Pancreas (tissue), 10 donors: ENCODE results near the gene DYNC2I2. TPM values are rescaled to one million over a fixed set of nuclear protein-coding genes. Genes with fewer than 3 reads are reported as not detected.

Experiments used
- ATAC-seq, 4 donors: fragments of 200-7000 bp; cut with Tn5 transposase; one replicate each; pipeline versions ENCODE4 v1.8.0 to v1.9.1; 2020; ENCODE audit warnings: mild to moderate bottlenecking in 4 of 4, moderate library complexity in 4 of 4
- DNase-seq, 6 donors: peaks; one replicate each; pipeline ENCODE4 v3.0.0-alpha.2; 2020
- FAIRE-seq: peaks from 2 replicates; lab custom pipeline; 2012; peaks lifted over from hg19 to GRCh38; lab: Jason Lieb, UNC
- H3K27ac ChIP-seq, 4 donors: fragments of 200-600 bp; sonication (generic); 1 replicate in 3 of 4; 2 replicates in 1 of 4; pipeline versions ENCODE4 v1.5.0 to v1.8.0; 2020
- H3K27me3 ChIP-seq, 4 donors: fragments of 200-600 bp; one replicate each; pipeline ENCODE4 v1.8.0; 2021
- H3K36me3 ChIP-seq, 3 donors: fragments of 200-600 bp; sonication (generic) in 1 of 3; one replicate each; pipeline versions ENCODE4 v1.5.0 to v1.8.0; 2020 to 2021
- H3K4me1 ChIP-seq, 3 donors: fragments of 200-600 bp; one replicate each; pipeline ENCODE4 v1.8.0; 2021
- H3K4me3 ChIP-seq, 4 donors: fragments of 200-600 bp; sonication (generic) in 2 of 4; one replicate each; pipeline versions ENCODE4 v1.5.0 to v1.8.0; 2020 to 2021
- H3K9me3 ChIP-seq, 4 donors: fragments of 200-600 bp; one replicate each; pipeline ENCODE4 v1.8.0; 2021
- CTCF ChIP-seq, 4 donors: fragments of 200-600 bp; sonication (generic) in 3 of 4; IDR thresholded peaks; one replicate each; pipeline versions ENCODE4 v1.5.0 to v1.8.0; 2021; ENCODE audit warnings: antibody characterized with exemption in 4 of 4
- WGBS, 2 donors: extraction: QIAGEN DNeasy Blood & Tissue Kit; methylation state at CpG; one replicate each; pipeline ENCODE4 v1.1.7; 2013; 5-methylcytosine and 5-hydroxymethylcytosine counted together
- intact Hi-C, 3 donors: fragments of 100-400 bp; cut with DNase I; formaldehyde crosslinking; loops; one replicate each; pipeline versions ENCODE4 v1.11.1 to v1.14.2; 2022
- polyA plus RNA-seq, 2 donors: library from polyadenylated mRNA; stranded (reverse); fragments of 200-250 nt; gene quantifications; one replicate each; pipeline ENCODE4 v1.2.3, GENCODE V29; 2013
- total RNA-seq, 6 donors: library from RNA; stranded (reverse); fragmentation: NEBNext Ultra II Directional in 4 of 6; extraction: Animal tissue kit (Norgen Biotek cat#: 25700) in 4 of 6; gene quantifications; one replicate each; pipeline versions ENCODE4 v1.2.1 to v1.2.4, GENCODE V29; 2021 to 2023
- donor health status: healthy with polysubstance abuse.
- donor health status: DM: no; HTN: no; CAD: no; lungs with moderate emphysema.
- donor health status: DM: no; HTN: no; CAD: no.
- donor health status: control.
- donor health status: control.
- donor health status: Bipolar disorder and iron deficiency.
- donor health status: DM: yes; HTN: yes; CAD: no.
- donor health status: DM: no; HTN: no; CAD: no.
- donor health status: DM: no; HTN: no; CAD: no.
- donor health status: DM: yes; HTN: yes; CAD: no.

Gene DYNC2I2
- total and polyA plus RNA-seq, 8 donors: 19.5 to 90.3 (median 21.7) TPM

GRCh38 chr9:128634111-128634510 lies 22.5 kb downstream of the DYNC2I2 start:
- Histone ChIP-seq H3K27ac (peak overlapping the region; percentile 94 to 95 (median 95)), H3K4me1 (peaks cover 6 to 14% (median 10%) of the 10 kb centered on the region in 3 donors), H3K27me3 (no peaks in the 10 kb centered on the region), H3K36me3 (peaks cover 3 to 25% (median 15%) of the 10 kb centered on the region in 3 donors), H3K4me3 (peak overlapping the region in 2 of 4 donors; percentile 29 to 33), H3K9me3 (no peaks in the 10 kb centered on the region)
- intact Hi-C loops: no loop called here
- no peak for FAIRE-seq
- no peak for ATAC-seq
- no peak for TF ChIP-seq CTCF (IDR thresholded peaks at IDR 0.05)
- peak in 1 of 6 donors; percentile 57 for DNase-seq
- WGBS, 2 donors: 87 to 92% methylated on average over 10 of the region's 10 CpGs

- H3K9me3 ChIP-seq: no peaks in the 10 kb centered on the region
These were observed 23.0 kb downstream of the DYNC2I2 start for GRCh38 chr9:128633601-128634000.

GRCh38 chr9:128633057-128633456 lies 23.6 kb downstream of the DYNC2I2 start:
- Histone ChIP-seq H3K36me3 (peaks cover 3 to 26% (median 16%) of the 10 kb centered on the region in 3 donors), H3K27ac (no peak overlapping the region), H3K27me3 (no peaks in the 10 kb centered on the region), H3K4me3 (no peak overlapping the region), H3K4me1 (peaks cover 6 to 14% (median 10%) of the 10 kb centered on the region in 3 donors), H3K9me3 (no peaks in the 10 kb centered on the region)
- FAIRE-seq (no peak), DNase-seq (peak in 1 of 6 donors; percentile 65), ATAC-seq (no peak)
- intact Hi-C loops: no loop called here
- WGBS, 2 donors: 93 to 96% methylated on average over 21 of the region's 21 CpGs
- TF ChIP-seq CTCF (IDR thresholded peaks at IDR 0.05): no peak

More at GRCh38 chr9:128633601-128634000, 23.0 kb downstream of the DYNC2I2 start:
- no peak for TF ChIP-seq CTCF (IDR thresholded peaks at IDR 0.05)
- Histone ChIP-seq H3K4me3 (no peak overlapping the region), H3K27me3 (no peaks in the 10 kb centered on the region), H3K27ac (no peak overlapping the region), H3K36me3 (peaks cover 3 to 25% (median 16%) of the 10 kb centered on the region in 3 donors), H3K4me1 (peaks cover 6 to 14% (median 10%) of the 10 kb centered on the region in 3 donors)
- 88 to 91% methylated on average over 11 of the region's 11 CpGs for WGBS, 2 donors
- FAIRE-seq: no peak
- intact Hi-C loops: no loop called here
- peak in 1 of 6 donors; percentile 56 for DNase-seq
- no peak for ATAC-seq

- intact Hi-C loops: no loop called here
These were observed 24.2 kb downstream of the DYNC2I2 start for GRCh38 chr9:128632486-128632885.

More at GRCh38 chr9:128632486-128632885, 24.2 kb downstream of the DYNC2I2 start:
- FAIRE-seq (no peak), ATAC-seq (no peak), DNase-seq (peak in 1 of 6 donors; percentile 38)
- H3K27ac ChIP-seq: no peak overlapping the region
- no peaks in the 10 kb centered on the region for H3K9me3 ChIP-seq
- H3K4me1 ChIP-seq: peaks cover 6 to 14% (median 10%) of the 10 kb centered on the region in 3 donors
- H3K27me3 ChIP-seq: no peaks in the 10 kb centered on the region
- H3K36me3 ChIP-seq: peaks cover 3 to 31% (median 18%) of the 10 kb centered on the region in 3 donors
- no peak overlapping the region for H3K4me3 ChIP-seq
- WGBS, 2 donors: 94 to 96% methylated on average over 14 of the region's 14 CpGs
- TF ChIP-seq CTCF (IDR thresholded peaks at IDR 0.05): no peak
